Mammary epithelial cell (primary cell): ENCODE data around the gene HIGD2A.

Source experiments
- CTCF ChIP-seq, 2 donors: IDR thresholded peaks in 1 of 2; conservative IDR thresholded peaks in 1 of 2; 2 replicates each; pipeline ENCODE4 v1.5.1; 2011 to 2012; ENCODE audit warnings: inconsistent platforms in 2 of 2, low read length in 2 of 2, mild to moderate bottlenecking in 2 of 2, control low read depth in 1 of 2, low read depth in 1 of 2; ENCODE audit not compliant: insufficient read depth in 1 of 2; ENCODE audit errors: extremely low read depth in 1 of 2
- EZH2 ChIP-seq: IDR thresholded peaks from 2 replicates; pipeline ENCODE4 v1.6.1; 2012; ENCODE audit warnings: low read length, inconsistent platforms, borderline replicate concordance

- TF ChIP-seq EZH2 (no peak), CTCF (conservative IDR thresholded peaks at IDR 0.05 in 1 of 2, IDR thresholded peaks at IDR 0.05 in 1 of 2; ENCODE audit: extremely low read depth in 1 of 2, insufficient read depth in 1 of 2, low read depth in 1 of 2, low read length in 2 of 2) (no peak)
Observed at GRCh38 chr5:176418251-176418650, 29.7 kb downstream of the HIGD2A start.
